H54 (cell line): ENCODE data around the gene YIF1A.

Source experiments
- DNase-seq: peaks from one replicate; pipeline ENCODE4 v3.0.0; 2011; ENCODE audit warnings: low spot score, mixed read lengths; ENCODE audit not compliant: insufficient read length
- FAIRE-seq: peaks from 3 replicates; lab custom pipeline; 2011; peaks lifted over from hg19 to GRCh38; lab: Jason Lieb, UNC
- POLR2A ChIP-seq: IDR thresholded peaks from 2 replicates; pipeline ENCODE4 v1.6.1; 2011; ENCODE audit warnings: low read depth, mild to moderate bottlenecking, low read length

The YIF1A gene, protein sequence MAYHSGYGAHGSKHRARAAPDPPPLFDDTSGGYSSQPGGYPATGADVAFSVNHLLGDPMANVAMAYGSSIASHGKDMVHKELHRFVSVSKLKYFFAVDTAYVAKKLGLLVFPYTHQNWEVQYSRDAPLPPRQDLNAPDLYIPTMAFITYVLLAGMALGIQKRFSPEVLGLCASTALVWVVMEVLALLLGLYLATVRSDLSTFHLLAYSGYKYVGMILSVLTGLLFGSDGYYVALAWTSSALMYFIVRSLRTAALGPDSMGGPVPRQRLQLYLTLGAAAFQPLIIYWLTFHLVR

DNA sequence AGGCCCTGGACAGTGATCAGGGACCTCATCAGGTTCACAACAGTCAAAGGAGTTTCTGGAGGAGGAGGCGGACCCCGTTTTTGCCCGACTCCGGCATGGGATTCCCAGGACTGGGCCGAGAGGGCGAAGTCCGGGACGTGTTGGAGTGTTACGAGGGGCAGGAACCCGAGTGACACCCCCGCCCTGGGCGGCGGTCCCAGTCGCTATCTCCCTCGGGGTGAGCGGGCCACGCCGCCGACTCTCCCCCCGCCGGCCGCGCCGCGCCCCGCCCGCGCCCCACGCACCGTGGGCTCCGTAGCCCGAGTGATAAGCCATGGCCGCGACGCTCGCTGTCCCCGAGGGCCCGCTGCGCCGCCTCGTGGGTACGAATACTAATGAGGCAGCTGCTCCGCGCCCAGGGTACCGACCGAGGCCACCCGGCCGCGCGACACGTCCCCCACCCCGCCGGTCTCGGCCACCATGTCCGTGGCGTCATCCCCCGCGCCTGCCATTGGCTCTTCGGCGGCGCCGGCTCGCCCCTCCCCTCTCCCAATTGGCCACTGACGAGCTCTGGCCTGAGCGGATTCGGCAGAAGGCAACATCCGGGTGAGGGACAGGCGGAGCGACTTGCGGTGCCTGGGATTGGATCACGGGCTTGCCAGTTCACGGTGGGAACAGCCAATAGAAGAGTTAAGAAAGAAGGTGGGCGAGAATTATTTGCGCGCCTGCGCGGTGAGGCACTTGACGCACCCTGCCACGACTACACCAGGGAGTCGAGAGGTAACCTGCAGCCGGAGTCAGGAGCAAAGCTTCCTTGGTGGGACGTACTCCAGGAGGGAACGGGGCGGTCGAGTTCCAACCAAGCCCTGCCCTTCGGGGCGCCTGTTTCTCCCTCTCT is at the start of gene YIF1A:
YIF1A (minus strand) TSS at position 473 of the 877 bp plus-strand sequence; CDS start at position 315, 158 bp downstream.
- TF ChIP-seq POLR2A = peak; percentile 95
- DNase-seq = peak; percentile 100
- peak; percentile 15 for FAIRE-seq

GRCh38 chr11:66337103-66337899 is 48.4 kb upstream of the YIF1A start:
- FAIRE-seq (no peak), DNase-seq (no peak)
- TF ChIP-seq POLR2A = no peak

- FAIRE-seq (peak; percentile 53), DNase-seq (peak; percentile 98)
- peak; percentile 69 for TF ChIP-seq POLR2A
Measured at GRCh38 chr11:66336234-66337102, 47.5 kb upstream of the YIF1A start, which contains the start of gene RIN1. Gene RIN1, minus strand, starts transcription at chr11:66336434. Its CDS starts 32 bp downstream, at chr11:66336402.

DNA sequence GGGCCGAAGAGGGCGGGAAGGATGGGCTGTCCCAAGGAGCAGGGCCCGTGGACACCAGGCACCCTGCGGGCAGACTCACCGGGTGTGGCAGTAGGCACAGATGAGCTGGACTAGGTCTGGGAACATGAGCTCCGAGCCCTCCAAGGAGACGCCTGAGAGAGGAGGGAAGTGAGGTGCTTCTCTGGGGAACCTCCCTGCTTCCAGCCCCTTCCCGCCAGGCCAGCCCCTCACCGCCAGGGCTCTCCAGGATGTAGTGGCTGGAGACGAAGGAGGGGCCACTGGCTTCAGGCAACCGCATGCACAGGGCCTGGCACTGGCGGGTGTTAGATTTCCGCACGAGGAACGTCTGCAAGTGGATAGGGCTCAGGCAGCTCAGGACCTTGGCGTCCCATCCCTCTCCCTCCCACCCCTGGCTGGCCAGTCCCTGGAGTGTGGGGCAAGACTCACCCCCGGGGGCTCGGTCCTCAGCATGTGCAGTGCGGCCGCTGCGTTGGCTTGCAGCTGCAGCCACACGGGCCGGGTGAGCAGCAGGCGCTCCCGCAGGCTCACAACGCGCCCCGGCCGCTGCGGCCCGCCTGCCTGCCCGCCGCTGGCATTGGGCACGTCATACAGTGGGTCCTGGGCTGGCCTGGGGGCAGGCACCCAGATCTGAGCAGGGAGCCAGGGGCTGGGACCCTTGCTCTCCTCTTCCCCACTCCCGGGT is 46.7 kb upstream of the YIF1A start:
- no peak for FAIRE-seq
- TF ChIP-seq POLR2A = peak; percentile 25
- peak; percentile 51 for DNase-seq

- DNase-seq (no peak), FAIRE-seq (no peak)
- TF ChIP-seq POLR2A = no peak
Measured at GRCh38 chr11:66334605-66335442, 45.9 kb upstream of the YIF1A start.

DNA sequence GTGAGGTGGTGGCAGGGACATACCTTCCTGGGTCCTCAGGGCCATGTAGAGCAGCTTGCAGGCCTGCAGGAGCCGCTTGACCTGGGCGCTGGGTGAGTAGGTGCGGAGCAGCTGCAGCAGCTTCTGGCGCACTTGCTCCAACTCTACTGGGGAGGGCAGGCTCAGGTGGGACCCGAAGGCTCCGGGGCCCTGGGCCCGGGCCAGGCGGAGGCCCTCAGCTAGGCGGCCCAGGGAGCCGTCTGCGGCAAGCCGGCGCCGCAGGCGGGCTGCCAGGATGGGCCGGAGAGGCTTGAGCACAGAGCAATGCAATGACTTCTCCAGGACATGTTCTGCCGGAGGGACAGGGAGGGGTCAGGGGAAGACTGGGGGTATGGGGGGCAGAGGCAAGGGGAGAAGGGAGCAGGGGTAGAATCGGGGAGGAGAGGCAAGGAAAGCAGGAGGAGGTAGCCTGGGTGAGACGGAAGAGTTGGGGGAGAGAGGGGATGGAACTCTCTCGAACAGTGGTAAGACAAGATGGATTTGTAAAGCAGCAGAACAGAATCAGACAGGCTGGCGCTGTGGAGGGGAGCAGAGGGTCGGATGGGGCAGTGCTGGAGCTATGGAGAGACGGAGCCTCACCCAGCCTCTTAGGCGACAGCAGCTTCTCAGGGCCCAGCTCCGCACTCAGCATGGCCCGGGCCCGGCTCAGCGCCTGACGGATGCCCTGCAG is 45.1 kb upstream of the YIF1A start:
- no peak for FAIRE-seq
- DNase-seq = no peak
- TF ChIP-seq POLR2A = no peak

GRCh38 chr11:66333220-66333877 is 44.4 kb upstream of the YIF1A start:
- TF ChIP-seq POLR2A = no peak
- FAIRE-seq (no peak), DNase-seq (no peak)

DNA sequence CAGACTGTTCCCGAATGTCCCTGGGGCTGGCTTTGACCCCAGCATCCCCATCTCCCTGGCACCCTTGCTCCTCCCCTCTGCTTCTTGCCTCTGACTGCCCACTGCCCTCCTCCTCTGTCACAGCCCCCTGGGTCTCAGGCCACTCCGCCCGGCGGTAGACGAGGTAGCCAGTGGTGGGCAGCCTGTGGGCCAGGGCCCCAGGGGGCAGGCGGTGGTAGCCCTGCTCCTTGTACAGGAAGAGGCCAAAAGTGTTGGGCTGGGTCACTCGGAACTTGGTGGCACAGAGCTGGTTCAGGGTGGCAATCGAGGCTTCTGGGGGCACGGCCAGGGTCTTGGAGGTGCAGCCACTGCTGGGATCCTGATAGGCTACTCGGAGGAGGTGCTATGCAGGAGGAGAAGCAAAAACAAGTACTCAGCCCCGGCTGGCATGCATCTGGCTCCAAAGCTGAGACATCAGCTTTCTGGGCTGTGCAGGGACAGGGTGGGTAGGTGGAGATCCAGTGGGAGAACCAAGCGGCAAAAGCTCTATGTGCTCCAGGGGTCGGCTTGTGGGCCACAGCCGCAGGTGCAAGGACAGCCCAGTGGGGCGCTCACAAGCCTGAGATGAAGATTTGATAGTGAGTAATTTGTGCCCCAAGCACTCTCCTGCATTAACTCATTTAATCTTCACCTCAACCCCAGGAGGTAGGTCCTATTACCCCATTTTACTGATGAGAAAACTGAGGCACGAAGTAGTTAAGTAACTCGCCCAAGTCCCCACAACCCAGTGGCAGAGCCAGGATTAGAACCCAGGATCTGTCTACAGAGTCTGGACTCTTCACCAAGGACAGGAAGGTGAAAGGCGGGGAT is 43.7 kb upstream of the YIF1A start:
- no peak for FAIRE-seq
- no peak for DNase-seq
- TF ChIP-seq POLR2A = no peak

- TF ChIP-seq POLR2A = no peak
- FAIRE-seq = no peak
- no peak for DNase-seq
Measured at GRCh38 chr11:66331542-66332370, 42.8 kb upstream of the YIF1A start.
